Measurements from ENCODE around the gene NPAS3.

NPAS3 gene

DNA sequence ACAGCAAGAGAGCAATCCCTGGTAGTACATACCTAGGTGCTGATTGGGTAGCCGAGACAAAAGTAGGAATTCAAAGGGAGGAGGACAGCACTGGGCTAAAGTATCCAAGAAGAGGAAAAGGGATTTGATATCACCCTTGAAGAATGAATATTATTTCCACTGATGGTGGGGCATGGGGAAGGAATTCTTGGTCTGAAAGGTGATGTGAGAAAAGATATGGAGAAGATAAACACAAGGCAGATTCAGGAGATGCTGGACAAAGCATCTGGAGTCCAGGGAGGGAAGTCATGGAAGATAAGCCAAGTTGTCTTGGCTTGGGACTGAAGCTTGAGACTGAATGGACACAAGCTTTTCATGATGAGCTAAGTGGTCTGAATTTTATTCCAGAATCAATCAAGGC lies 818.2 kb downstream of the NPAS3 start:
- DNase-seq (ENCODE audit: low spot score) = no peak

DNA sequence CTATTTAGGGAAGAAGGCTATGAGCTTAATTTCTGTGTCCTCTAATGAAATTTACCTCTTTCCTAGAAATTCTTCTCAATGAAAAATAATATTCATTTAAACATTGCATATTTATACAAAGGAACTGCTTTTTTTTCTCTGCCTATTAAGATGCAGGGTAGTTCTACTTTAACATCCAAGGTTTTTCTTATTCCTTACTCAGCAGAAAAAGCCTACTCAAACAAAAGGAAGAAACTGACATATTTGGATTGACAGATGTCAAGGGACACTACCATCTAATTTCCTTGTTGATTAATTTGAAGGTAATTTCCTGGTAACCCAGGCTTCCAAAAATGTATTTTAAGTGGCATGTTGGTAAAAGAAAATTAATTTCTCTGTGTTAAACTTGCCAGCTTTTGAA lies 819.9 kb downstream of the NPAS3 start:
- no peak for DNase-seq (ENCODE audit: low spot score)

DNA sequence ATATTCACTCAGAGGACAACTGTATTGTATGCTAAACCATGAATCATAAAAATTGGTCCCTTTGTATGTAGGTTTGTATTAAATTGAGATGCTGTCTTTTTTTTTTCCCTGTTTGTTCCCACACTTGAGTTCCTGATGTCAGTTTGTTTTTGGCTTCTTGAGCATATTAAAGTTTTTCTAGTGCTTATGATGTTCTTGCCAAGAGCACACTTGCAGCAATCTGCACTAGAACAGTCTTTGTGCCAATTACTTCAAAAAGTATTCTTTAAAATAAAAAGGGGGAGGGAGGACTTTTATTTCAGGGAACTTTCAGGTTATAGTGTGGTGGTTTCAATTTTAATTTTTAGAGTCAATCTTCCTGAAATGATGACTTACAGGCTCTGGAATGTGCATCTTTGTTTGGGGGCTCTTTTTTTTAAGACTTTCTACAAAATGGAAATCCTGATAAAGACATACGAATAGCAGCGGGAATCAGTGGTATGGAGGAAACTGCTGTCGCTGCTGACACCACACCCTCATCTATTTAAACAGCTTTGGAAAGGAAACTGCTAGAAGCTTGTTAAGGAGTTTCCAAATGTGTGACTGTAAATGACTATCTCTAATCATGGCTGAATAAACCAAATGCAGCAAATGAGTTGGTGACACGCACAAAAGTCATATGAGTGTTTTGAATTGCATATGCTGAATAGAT lies 823.6 kb downstream of the NPAS3 start:
- no peak for DNase-seq (ENCODE audit: low spot score)

DNA sequence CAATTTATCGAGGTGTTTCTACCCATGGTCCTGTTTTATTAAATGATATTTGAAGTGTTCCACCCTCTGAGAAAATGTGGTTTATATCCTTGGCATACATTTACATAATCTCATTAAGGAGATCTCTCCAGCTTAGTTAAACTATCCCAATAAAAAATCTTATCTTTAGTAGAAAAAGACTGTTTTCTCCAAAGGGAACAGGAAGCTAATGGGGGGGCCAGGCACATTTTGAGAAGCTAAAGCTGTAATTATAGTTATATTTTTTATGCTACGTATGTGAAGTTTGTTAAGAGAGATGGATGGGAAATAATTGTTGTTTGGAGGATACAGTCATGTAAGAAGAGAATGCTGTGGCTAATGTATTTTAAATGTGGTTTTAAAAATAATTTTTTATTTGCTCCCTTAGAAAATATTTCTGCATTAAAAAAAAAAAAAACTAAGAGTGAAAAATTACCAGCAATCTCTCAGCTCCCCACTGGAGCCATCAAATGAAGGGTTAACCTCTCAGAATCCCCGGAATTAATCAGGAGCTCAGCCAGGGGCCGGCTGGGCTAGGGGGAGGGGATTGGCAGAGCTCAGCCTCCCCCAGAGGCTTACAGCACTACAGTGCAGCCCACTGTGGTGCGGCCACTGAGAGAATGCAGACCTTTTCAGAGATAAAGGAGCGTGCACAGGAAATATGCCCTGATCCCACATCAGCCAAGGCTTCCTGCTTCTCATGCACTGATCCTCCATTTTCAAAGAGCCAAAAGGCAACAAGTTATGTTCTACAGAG lies 826.4 kb downstream of the NPAS3 start:
- DNase-seq (ENCODE audit: low spot score) = no peak

DNA sequence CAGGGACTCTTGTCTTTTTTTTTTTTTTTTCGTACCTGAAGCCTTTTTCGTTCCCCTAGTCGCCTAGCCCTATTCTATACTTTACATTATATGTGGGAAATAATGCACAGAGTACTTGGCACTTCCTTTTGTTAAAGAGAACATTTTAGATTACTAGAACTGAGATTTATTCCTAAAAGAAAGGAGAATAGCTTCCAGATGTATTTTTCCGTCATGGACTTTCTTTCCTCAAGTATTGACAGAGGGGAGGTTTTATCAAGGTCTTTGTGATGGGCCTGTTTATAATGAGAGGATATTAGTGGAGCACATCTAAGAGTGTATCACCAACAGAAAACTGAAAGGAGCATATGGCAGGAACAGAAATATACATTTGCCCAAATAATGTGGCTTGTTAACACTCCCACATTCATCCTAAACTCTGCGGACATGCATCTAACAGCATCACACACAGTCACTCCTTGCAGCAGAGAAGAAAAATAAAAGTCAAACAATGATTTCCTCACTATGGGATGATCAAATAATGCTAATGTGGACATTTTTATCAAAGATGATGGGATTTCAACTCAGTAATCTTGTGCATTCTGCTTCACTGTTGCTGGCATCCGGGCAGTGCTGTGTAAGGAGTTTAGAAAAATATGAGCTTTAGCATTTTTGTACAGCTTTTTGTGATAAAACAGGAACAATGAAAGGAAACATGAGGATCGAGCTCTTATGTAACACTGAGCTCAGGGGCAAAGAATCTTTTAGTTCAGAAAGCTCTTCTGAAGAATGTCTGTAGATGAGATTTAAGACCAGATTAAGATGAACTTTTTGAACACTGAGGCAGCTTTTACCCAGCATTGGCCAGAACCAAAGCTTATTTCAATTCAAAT lies 829.1 kb downstream of the NPAS3 start:
- DNase-seq (ENCODE audit: low spot score) = no peak

DNA sequence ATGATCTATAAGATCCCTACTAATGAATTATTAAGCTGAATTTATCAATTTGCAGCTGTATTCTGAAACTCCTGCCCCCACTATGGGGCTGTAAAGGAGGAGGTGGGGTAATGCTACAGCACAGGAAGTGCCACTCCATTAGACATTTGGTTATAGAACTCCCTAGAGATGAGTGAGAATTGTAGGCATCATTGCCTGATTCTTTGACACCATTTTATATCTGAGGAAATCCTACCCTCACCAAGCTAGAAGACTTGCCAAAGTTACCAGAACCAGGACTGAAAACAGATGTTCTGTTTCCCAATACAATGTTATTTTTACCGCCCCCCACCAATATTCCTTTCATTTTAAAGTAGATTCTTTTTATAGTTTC lies 829.8 kb downstream of the NPAS3 start:
- no peak for DNase-seq (ENCODE audit: low spot score)

DNA sequence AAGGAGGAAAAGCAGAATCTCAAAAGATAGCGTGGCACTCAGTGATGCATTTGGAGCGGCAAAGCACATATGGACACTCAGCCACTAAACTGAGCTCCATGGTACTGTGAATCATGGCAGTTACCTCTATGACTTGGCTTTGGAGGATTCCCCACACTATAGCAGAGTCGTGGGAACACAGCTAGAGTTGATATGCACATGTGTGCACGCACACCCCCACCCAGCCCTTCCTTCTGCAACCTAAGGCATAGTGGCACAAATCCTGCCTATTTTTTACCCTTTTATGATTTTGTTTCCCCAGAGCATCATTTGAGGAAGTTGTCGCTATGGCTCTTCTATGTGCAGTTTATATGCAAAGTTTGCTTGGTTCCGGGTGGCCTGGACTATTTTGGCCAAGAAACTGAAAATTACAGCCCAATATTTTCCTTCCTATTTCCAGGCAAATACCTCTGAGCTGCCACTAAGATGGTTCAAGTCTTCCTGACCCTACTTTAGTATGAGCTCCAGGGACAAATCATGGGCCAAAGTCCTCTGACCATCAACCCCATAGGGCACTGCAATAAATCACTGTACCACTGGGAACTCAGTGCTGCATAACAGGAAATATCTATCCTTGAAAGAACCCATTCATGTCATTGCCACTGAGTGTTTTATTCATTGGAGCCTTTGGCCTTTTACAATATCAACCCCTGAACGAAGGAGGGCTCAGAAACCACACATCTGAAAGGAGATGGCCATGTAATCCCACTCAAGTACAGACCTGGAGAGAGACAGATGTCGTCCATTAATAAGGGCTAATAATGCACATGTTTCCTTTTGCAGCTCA lies 834.7 kb downstream of the NPAS3 start:
- no peak for DNase-seq (ENCODE audit: low spot score)

DNA sequence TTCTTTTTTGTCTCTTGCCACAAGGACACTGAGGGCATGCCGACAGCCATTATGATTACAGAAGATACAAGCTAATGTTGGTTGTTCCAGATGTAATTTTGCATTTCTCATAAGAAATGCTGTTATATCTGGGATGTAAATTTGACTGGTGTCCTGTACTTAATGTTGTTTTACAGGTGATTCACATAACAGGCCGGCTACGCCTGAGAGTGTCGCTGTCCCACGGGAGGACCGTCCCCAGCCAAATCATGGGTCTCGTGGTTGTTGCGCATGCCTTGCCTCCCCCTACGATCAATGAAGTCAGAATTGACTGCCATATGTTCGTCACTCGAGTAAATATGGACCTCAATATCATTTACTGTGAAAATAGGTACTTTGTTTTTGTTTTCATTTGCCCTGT lies 835.5 kb downstream of the NPAS3 start:
- no peak for DNase-seq (ENCODE audit: low spot score)

DNA sequence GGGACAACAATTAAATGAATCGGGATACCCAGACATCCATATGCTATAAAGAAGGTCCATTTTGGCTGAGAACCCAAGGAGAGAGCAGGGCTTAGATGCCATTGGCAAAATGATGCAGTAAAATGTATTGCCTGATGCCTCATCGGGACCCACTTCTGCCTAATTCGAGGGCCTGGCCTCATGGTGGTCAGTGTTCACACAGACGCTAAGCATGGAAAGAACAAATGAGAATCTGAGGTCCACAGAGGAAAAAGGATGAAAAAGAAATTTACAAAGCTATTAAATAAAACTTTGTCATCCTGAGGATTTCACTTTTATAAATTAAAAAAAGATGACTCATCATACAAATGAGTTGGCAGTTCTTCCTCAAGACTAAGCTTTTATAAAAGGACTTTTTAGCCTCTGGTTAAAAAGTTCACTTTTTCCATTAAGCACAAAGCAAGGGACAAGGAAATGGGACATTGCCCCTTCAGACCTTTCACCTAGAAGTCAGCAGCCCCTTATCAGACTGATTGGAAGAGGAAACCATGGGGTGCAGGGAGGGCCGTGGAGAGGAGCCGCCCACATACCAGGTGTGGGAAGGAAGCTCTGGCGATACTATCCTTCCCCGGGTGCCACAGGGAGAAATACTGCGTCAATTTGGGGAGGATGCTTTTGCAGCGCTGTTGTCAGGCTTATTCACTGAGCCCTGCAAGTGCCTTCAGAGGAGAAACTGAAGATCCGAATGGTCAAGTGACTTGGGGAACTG lies 836.2 kb downstream of the NPAS3 start:
- DNase-seq (ENCODE audit: low spot score) = no peak

DNA sequence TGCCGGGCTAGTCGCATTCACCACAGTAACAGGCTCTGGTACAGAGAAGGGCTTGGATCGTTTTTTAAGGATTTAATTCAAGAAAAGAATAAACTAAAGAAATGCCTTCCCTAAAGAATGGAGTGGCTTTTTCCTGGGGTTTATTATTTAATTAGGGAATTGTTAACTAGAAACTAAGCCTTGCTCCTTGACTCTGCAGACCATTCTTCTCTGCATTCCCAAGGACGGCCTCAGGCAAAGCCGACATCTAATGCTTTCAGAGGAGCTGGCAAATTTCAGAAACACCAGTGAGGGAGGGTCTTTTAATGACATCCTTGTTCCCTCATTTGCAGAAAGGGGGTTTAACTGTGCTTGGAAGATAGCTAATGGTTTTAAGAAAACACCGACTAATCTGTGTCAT lies 838.2 kb downstream of the NPAS3 start:
- DNase-seq (ENCODE audit: low spot score) = no peak

DNA sequence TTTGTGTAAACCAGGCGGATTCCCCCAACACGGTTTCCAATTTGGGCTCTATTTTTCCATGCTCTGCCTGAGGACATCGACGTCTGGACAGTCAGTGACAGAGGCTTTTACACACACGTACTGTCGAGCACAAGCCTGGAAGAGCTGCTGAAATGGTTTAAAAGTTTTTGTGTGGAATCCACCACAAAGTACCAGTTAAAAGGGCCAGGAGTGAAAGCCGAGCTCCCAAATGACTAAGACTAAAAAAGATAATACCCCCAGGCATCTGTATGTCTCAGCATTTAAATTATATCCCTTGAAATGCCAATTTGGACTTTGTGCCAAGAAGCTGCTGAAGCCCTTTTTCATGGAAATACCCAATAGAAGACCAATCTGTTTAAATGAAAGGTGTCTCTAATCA lies 839.0 kb downstream of the NPAS3 start:
- DNase-seq (ENCODE audit: low spot score) = no peak

DNA sequence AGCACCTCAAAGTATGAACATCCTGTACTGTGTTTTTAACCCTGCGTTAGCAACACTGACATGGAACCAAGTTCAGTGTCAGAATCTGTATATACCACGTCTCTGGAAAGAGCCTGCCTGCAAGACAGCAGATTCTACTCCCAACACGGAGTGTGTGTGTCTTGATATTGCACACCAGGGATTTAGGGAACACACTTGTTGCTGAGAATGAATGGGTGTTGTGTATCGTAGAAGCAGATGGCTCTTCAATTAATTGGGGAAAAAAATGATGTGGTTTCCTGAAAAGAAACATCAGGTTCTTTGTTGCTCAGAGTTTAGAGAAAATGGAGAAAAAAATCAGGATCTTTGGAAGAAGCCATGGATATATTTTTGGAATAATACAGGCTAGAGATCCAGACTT lies 841.4 kb downstream of the NPAS3 start:
- DNase-seq (ENCODE audit: low spot score) = no peak

DNA sequence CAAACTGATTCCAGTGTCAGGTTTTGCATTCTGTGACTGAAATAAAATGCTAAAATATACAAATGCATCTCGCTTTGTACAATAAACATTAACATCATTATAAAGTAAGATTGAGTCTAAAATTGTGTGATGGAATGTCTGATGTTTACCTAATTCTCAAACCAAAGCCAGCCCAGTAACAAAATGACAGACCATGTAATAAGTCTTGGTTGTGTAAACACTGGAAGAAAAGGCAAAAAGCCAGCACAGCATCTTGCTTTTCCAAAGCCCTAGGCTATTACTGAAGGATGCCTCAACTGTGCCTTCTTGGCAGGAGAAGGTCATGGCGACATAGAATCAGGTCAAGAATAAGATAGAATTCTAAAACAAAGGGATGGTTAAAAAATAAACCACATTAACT lies 842.6 kb downstream of the NPAS3 start:
- DNase-seq (ENCODE audit: low spot score) = no peak

DNA sequence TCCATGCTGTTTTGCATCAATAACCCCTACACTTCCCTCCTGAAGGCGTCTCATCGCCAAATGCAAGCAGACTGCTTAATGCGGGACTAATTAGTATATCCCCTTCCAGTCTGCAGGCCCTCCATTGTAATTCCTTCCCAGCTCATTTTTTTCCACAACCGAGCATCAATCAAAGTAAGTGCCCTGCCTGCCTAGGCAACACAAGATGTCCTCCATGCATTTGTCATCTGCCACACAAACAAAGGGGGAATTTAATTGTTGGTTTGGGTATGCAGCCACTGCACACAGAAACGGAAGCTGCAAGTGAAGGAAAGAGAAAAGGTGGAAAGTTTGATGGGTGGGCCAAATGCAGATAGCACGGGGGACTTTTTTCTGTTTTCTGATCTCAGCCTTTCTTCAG lies 844.2 kb downstream of the NPAS3 start:
- no peak for DNase-seq (ENCODE audit: low spot score)

DNA sequence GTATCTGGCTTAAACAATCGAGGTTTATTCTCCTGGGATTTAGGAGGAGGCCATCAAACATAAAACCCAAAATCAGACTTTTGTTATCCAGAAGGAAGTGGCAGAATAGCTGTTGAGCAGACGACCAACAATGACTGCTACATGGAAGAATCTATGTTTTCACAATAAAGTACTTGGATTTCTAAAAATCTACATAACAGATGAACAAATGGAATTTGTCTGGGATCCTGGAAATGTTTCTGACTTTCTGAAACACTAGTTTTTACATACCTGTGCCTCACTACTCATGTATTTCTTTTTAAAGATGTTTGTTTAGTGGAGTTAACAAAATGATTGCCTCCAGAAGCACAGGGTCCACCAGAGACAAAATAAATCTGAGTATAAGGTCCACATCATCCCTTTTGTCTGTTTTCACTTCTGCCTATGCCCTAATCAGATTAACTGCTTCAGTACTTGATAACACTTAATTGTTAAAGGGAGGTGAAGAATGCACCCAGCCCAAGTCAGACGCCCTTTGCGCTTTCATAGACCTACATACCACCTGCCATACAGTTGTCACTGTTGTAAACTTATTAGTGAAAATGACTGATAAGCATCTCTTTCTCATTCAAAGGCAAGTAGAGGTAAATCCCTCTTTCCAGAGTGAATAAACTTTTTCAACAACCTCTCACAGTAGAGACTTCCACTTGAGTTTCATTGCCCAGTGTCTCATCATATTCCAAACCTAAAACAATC lies 847.6 kb downstream of the NPAS3 start:
- DNase-seq (ENCODE audit: low spot score) = no peak

DNA sequence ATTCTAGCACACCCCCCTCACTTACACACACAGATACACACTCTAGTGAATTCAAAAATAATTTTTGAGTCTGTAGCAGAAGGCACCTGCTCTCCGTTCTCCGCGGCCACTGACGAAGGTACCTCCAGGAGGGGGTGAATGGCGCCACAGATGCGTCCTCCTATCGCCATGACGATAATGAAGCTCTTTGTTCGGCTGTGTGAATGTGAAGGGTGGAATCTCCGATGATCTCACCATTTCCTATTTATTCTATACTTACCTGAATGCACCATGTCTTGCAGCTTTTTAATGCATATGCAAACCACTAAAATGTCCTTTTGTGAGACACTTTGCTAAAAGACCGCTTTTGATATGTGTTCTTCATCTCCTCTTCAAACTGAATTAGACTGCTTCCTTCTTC lies 849.5 kb downstream of the NPAS3 start:
- no peak for DNase-seq (ENCODE audit: low spot score)

DNA sequence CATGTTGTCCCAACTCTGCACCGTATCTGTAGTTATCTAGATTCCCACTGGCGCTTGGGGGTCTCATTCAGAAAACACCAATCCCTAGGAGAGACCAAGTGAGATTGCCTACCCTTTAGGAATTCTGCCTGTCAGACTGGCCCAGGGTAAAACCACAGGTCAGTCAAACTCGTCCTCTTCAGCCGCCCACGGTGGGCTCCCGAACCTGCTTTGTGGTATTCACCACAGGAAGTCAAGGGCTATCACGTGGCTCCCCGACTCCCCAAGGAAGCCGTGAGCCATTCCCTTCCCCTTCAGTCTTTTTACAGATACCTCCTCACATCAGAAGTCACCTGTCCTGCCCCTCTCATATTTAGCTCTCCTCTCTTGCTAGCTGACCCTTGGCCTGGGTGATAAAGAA lies 852.3 kb downstream of the NPAS3 start:
- DNase-seq (ENCODE audit: low spot score) = no peak

DNA sequence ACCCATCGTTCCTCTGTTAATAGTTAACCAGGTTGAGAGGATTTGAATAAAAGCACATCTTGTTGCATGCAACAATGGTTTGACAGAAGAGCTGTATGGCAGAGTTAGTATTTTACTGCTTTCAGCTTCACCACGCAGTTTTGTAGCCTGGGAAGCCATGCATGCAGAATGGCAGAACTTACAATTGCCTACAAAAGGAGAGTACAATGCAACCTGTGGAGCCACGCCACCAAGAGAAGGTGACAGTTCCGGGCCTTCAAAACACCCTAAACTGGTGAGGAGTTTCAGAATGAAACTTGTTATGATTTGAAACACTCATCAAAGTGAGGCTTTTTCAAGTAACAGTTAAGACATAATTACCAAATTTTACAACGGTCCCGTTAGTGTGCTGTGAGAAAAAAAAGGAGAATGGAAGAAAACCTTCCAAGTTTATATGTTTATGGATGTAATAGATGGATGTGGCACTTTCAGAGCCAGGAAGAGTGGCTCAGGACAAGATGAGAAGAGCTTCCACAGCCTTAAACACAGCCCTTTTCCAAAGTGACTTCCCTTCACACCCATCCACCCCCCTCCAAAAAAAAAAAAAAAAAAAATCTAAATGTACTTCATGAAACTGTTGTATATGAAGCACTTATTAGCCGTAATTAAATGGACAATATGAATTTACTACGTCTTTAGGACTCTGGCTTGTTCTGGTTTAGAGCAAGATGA lies 853.5 kb downstream of the NPAS3 start:
- DNase-seq (ENCODE audit: low spot score) = no peak

DNA sequence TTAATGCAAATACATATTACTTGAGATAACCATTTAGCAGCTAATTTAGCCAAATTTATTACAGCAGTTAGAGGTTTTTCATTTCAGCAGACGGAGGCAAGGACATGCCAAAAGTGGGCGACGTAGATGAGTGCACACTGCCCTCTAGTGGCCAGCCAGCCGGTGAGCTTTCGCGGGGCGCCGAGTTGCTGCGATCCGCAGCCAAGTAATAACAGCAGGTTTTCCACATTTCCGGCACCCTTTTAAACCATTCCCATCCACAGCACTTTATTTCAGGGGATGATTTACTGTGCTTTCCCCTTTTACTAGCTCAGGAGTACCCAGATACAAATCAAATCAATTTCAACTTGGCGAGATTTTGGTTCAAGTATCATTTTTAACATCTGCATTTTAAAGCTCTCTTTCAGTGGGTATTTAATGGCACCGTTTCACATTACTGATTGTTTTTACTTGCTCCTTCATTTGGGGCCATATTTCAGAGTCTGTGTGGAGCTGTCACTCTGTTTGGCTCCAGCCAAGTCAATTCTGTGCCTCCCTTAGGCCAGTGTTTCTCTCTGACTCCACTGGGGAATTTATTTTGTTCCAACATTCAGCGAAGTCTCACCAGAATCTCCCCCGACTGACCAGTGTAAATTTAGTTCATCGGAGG lies 854.2 kb downstream of the NPAS3 start:
- DNase-seq (ENCODE audit: low spot score) = peak; percentile 51

All from NAMALWA (cell line).